HFFc6 (cell line): ENCODE data around the gene NDRG3. TPM values are rescaled to one million over a fixed set of nuclear protein-coding genes. Genes with fewer than 3 reads are reported as not detected.
A peak's percentile ranks its signal among the peaks of the same experiment; 100 is the strongest.

Source experiments
- DNase-seq: peaks from one replicate; pipeline ENCODE4 v3.0.0-alpha.2; 2018
- H3K27ac Mint-ChIP-seq: 2 replicates; pipeline ENCODE4 v1.8.0; 2020; ENCODE audit warnings: mild to moderate bottlenecking, mixed read lengths
- H3K27me3 Mint-ChIP-seq: 2 replicates; pipeline ENCODE4 v1.8.0; 2021; ENCODE audit warnings: mild to moderate bottlenecking, moderate library complexity, mixed read lengths; ENCODE audit not compliant: insufficient read depth
- H3K36me3 Mint-ChIP-seq: 2 replicates; pipeline ENCODE4 v1.8.0; 2021; ENCODE audit warnings: low read depth, mixed read lengths
- H3K4me1 Mint-ChIP-seq: 2 replicates; pipeline ENCODE4 v1.8.0; 2020; ENCODE audit warnings: low read depth, mixed read lengths
- H3K4me3 Mint-ChIP-seq: 2 replicates; pipeline ENCODE4 v1.8.0; 2020; ENCODE audit warnings: mild to moderate bottlenecking, moderate library complexity, mixed read lengths
- H3K9me3 Mint-ChIP-seq: 2 replicates; pipeline ENCODE4 v1.8.0; 2020; ENCODE audit warnings: mild to moderate bottlenecking, mixed read lengths
- total RNA-seq, 6 experiments: library from RNA; stranded (reverse); fragmentation: NEBNext Ultra II Directional; extraction: Animal tissue kit (Norgen Biotek cat#: 25700); gene quantifications; 2 replicates in 1 of 6; 3 replicates in 5 of 6; pipeline ENCODE4 v1.2.3, GENCODE V29; 2021
- TF ChIP-seq, protein P1 (sequence below): fragments of 200-600 bp; sonication (generic); IDR thresholded peaks from 2 replicates; pipeline ENCODE4 v1.5.0; 2021; ENCODE audit warnings: antibody characterized with exemption, mild to moderate bottlenecking

Gene NDRG3
- total RNA-seq, 6 experiments from 2014 or later: 32.8 to 42.3 (median 37.2) TPM

GRCh38 chr20:36778831-36779655 is 33.2 kb upstream of the NDRG3 start:
- DNase-seq: no peak
- Mint-ChIP-seq H3K4me3 (no peak overlapping the region), H3K27ac (peak overlapping the region; percentile 47; the same call in 1 of the 2 replicates), H3K9me3 (no peaks in the 10 kb centered on the region), H3K27me3 (peaks cover 14% of the 10 kb centered on the region), H3K4me1 (peaks cover 22% of the 10 kb centered on the region), H3K36me3 (peaks cover 36% of the 10 kb centered on the region)
- TF ChIP-seq, protein P1, sequence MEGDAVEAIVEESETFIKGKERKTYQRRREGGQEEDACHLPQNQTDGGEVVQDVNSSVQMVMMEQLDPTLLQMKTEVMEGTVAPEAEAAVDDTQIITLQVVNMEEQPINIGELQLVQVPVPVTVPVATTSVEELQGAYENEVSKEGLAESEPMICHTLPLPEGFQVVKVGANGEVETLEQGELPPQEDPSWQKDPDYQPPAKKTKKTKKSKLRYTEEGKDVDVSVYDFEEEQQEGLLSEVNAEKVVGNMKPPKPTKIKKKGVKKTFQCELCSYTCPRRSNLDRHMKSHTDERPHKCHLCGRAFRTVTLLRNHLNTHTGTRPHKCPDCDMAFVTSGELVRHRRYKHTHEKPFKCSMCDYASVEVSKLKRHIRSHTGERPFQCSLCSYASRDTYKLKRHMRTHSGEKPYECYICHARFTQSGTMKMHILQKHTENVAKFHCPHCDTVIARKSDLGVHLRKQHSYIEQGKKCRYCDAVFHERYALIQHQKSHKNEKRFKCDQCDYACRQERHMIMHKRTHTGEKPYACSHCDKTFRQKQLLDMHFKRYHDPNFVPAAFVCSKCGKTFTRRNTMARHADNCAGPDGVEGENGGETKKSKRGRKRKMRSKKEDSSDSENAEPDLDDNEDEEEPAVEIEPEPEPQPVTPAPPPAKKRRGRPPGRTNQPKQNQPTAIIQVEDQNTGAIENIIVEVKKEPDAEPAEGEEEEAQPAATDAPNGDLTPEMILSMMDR: no peak

- Mint-ChIP-seq H3K27me3 (peaks cover 18% of the 10 kb centered on the region), H3K4me1 (peaks cover 25% of the 10 kb centered on the region), H3K4me3 (no peak overlapping the region), H3K36me3 (peaks cover 22% of the 10 kb centered on the region), H3K27ac (peak overlapping the region; percentile 24; the same call in 1 of the 2 replicates), H3K9me3 (no peaks in the 10 kb centered on the region)
- DNase-seq: no peak
- TF ChIP-seq, protein P1: no peak
These were observed 31.7 kb upstream of the NDRG3 start for GRCh38 chr20:36777576-36777975.

DNA sequence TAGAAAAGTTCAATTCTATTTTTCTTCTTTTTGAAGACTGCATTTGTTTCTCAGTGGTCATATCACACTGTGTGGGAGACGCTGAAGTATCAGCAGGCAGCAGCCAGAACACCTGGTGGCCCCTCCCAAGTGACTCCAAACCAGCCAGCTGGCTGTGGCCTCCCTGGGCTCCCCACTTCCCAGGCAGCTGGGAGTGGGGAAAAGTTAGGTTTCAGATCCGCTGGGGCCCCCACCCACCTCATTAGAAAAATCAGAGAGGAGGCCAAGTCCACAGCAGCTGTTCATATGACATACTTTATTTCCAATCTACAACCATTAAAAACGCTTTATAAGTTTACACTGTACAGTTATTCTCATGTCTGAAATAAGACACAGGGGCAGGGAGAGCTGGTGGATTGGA is 31.3 kb upstream of the NDRG3 start:
- H3K4me1 Mint-ChIP-seq: peaks cover 29% of the 10 kb centered on the region
- no peak for DNase-seq
- peaks cover 18% of the 10 kb centered on the region for H3K27me3 Mint-ChIP-seq
- H3K4me3 Mint-ChIP-seq: no peak overlapping the region
- H3K36me3 Mint-ChIP-seq: peaks cover 22% of the 10 kb centered on the region
- TF ChIP-seq, protein P1: no peak
- H3K9me3 Mint-ChIP-seq: no peaks in the 10 kb centered on the region
- peak overlapping the region; percentile 24; the same call in 1 of the 2 replicates for H3K27ac Mint-ChIP-seq

- H3K36me3 Mint-ChIP-seq: peaks cover 22% of the 10 kb centered on the region
- H3K27ac Mint-ChIP-seq: peak overlapping the region; percentile 32; the same call in 1 of the 2 replicates
- H3K4me1 Mint-ChIP-seq: peaks cover 39% of the 10 kb centered on the region
- H3K9me3 Mint-ChIP-seq: no peaks in the 10 kb centered on the region
- DNase-seq: no peak
- TF ChIP-seq, protein P1: no peak
- peaks cover 18% of the 10 kb centered on the region for H3K27me3 Mint-ChIP-seq
- H3K4me3 Mint-ChIP-seq: no peak overlapping the region; the same call in 1 of the 2 replicates
These were observed 29.9 kb upstream of the NDRG3 start for GRCh38 chr20:36775826-36776225.

DNA sequence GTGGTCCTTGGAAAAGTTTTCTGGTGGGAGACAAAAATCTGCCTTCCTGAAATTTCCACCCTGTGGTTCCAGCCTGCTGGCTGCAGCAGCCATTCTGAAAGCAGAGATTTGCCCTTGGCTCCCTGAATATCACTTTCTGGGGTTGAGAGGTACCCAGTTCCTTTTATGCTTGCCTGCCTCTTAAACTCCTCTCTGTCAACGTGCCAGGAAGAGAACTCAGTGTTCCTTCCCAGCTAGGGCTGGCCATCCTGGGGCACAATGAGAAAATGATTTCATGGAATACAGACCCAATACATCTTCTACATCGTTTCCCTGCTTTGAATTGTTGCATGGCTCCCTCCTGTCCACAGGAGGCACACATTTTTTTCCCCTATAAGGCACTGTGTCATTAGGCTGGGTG is 29.3 kb upstream of the NDRG3 start:
- peaks cover 18% of the 10 kb centered on the region for H3K36me3 Mint-ChIP-seq
- peak overlapping the region; percentile 99 for H3K27ac Mint-ChIP-seq

More for the DNA sequence above, 29.3 kb upstream of the NDRG3 start:
- Mint-ChIP-seq H3K27me3 (peaks cover 18% of the 10 kb centered on the region), H3K4me3 (peak overlapping the region; percentile 91; the same call in 1 of the 2 replicates), H3K9me3 (no peaks in the 10 kb centered on the region), H3K4me1 (peaks cover 43% of the 10 kb centered on the region)
- TF ChIP-seq, protein P1: no peak
- DNase-seq: no peak
